Activated T-helper 9 cell treated with anti-CD3 and anti-CD28 coated beads, Interleukin-2, amount 50 U/mL, for 16 hours (primary cell): Measurements from ENCODE around the gene MBP.
A peak's percentile ranks its signal among the peaks of the same experiment; 100 is the strongest.

ENCODE experiments used
- DNase-seq: peaks from one replicate; pipeline ENCODE4 v3.0.0-alpha.2; 2020; ENCODE audit warnings: low read depth

The MBP gene

GRCh38 chr18:77132369-77133050, at the start of gene MBP:
Gene MBP, minus strand, starts transcription at chr18:77132783. Its CDS starts 27,522 bp downstream, at chr18:77105261.
- DNase-seq: peak; percentile 63

- no peak for DNase-seq
Observed at GRCh38 chr18:77181950-77182707, 49.5 kb upstream of the MBP start.

- DNase-seq: no peak
Observed at GRCh38 chr18:77178559-77178958, 46.0 kb upstream of the MBP start.

GRCh38 chr18:77177009-77177408, 44.4 kb upstream of the MBP start:
- no peak for DNase-seq

- DNase-seq: no peak
Observed at GRCh38 chr18:77173275-77174030, 40.9 kb upstream of the MBP start.

- no peak for DNase-seq
Observed at GRCh38 chr18:77170890-77171410, 38.4 kb upstream of the MBP start.

GRCh38 chr18:77168811-77169311, 36.3 kb upstream of the MBP start:
- DNase-seq: no peak

- DNase-seq: no peak
Observed at GRCh38 chr18:77167251-77167650, 34.7 kb upstream of the MBP start.

GRCh38 chr18:77166523-77166922, 33.9 kb upstream of the MBP start:
- no peak for DNase-seq

GRCh38 chr18:77165503-77166188, 33.1 kb upstream of the MBP start:
- DNase-seq: no peak

- DNase-seq: no peak
Observed at GRCh38 chr18:77164763-77165485, 32.3 kb upstream of the MBP start.

- DNase-seq: no peak
Observed at GRCh38 chr18:77164026-77164425, 31.4 kb upstream of the MBP start.

GRCh38 chr18:77162580-77162979, 30.0 kb upstream of the MBP start:
- no peak for DNase-seq

GRCh38 chr18:77161961-77162360, 29.4 kb upstream of the MBP start:
- no peak for DNase-seq

- no peak for DNase-seq
Observed at GRCh38 chr18:77161383-77161782, 28.8 kb upstream of the MBP start.

GRCh38 chr18:77160515-77160914, 27.9 kb upstream of the MBP start:
- no peak for DNase-seq

- DNase-seq: no peak
Observed at GRCh38 chr18:77157312-77157711, 24.7 kb upstream of the MBP start.

GRCh38 chr18:77155031-77155430, 22.4 kb upstream of the MBP start:
- DNase-seq: no peak

GRCh38 chr18:77153404-77153803, 20.8 kb upstream of the MBP start:
- DNase-seq: no peak

GRCh38 chr18:77151772-77152520, 19.4 kb upstream of the MBP start:
- DNase-seq: no peak
